ENCODE measurements around the gene RBM43.
"Not testable (repeated sequence)": the region's sequence is repeated elsewhere in the genome, so short reads cannot be mapped to it uniquely, and the experiment has no call there.

RBM43 gene

DNA sequence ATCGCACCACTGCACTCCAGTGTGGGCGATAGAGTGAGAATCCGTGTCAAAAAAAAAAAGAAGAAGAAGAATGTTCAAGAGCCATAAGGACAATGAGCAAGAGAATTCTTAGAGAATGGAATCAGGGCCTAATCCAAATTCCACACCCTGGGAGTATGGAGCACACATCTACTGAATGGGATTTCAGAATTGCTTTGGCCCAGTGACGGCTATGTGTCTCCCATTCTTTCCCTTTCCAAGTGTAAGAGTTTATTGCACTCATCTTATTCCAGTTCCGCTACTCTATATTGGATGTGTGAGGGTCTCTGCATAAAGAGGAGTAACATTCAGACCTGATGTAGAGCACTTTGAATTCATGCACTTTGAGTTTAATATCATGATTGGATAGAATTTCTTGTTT lies 5.9 kb upstream of the RBM43 start:
- no peak for DNase-seq

- peak in 1 of 2 experiments; percentile 74 for DNase-seq
Measured at GRCh38 chr2:151265991-151266390, 4.3 kb upstream of the RBM43 start.

- DNase-seq = peak in 1 of 2 experiments; percentile 16
Measured at GRCh38 chr2:151264157-151264825, 2.6 kb upstream of the RBM43 start.

DNA sequence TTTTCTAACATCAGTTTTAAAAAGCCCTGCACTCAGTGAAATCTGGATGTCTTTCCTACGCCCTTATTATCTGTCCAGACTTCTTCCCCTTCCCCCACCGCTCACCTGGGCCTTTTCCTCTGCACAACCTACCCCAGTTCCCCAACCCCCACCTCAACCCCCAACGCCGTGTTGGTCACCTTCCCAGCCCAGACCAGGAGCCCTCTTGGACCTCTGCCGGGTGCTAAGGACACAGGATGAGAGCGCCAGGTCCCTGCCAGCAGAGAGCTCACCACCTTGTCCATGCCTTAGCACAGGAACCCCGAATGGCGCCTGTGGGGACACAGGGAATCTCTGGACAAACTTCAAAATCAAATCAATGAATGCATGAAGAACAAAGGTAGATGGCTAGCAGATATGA lies 966 bp upstream of the RBM43 start:
- no peak for DNase-seq

GRCh38 chr2:151261977-151262291 lies 271 bp upstream of the RBM43 start:
- no peak for DNase-seq

- DNase-seq = no peak
Measured at GRCh38 chr2:151260573-151261230, 961 bp downstream of the RBM43 start.

GRCh38 chr2:151258121-151258520 lies 3.5 kb downstream of the RBM43 start:
- no peak for DNase-seq

- DNase-seq = no peak
Measured at GRCh38 chr2:151252646-151253045, 9.0 kb downstream of the RBM43 start.

- DNase-seq = no peak
Measured at GRCh38 chr2:151251012-151251411, 10.7 kb downstream of the RBM43 start.

DNA sequence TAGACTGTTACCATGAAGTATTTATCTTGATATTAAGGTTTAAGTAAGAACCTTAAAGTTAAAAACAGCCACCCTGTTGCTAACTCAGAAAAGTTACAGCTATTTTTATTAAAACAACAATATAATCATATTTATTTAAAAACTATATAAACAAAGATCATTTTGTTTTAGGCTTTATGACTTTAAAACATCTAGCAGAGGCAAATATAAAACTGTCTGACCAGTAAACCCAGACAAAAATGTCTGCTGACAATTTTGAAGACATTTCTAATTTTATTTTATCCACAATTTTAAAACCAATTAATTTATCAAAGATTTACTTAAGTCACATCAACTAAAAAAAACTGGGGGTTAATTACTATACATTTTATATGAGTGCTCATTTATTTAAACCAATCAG lies 14.2 kb downstream of the RBM43 start:
- no peak for DNase-seq

- no peak for DNase-seq
Measured at GRCh38 chr2:151246152-151246551, 15.5 kb downstream of the RBM43 start.

GRCh38 chr2:151243468-151243867 lies 18.2 kb downstream of the RBM43 start:
- no peak for DNase-seq

- DNase-seq = no peak
Measured at GRCh38 chr2:151241224-151241623, 20.4 kb downstream of the RBM43 start.

GRCh38 chr2:151240433-151240832 lies 21.2 kb downstream of the RBM43 start:
- DNase-seq = no peak

- DNase-seq = no peak
Measured at GRCh38 chr2:151239624-151240023, 22.0 kb downstream of the RBM43 start.

- DNase-seq = peak; percentile 1 to 69
Measured at GRCh38 chr2:151238527-151239487, 22.9 kb downstream of the RBM43 start.

GRCh38 chr2:151237422-151238025 lies 24.1 kb downstream of the RBM43 start:
- no peak for DNase-seq

DNA sequence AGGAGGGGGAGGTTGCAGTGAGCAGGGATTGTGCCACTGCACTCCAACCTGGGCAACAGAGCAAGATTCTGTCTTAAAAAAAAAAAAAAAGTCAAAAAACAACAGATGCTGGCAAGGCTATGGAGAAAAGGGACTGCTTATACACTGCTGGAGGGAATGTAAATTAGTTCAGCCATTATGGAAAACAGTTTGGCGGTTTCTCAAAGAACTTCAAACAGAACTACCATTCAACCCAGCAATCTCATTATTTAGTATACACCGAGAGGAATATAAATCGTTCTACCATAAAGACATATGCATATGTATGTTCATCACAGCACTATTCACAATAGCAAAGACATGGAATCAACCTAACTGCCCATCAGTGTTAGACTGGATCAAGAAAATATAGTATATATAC lies 27.9 kb downstream of the RBM43 start:
- DNase-seq = not testable (repeated sequence)

DNA sequence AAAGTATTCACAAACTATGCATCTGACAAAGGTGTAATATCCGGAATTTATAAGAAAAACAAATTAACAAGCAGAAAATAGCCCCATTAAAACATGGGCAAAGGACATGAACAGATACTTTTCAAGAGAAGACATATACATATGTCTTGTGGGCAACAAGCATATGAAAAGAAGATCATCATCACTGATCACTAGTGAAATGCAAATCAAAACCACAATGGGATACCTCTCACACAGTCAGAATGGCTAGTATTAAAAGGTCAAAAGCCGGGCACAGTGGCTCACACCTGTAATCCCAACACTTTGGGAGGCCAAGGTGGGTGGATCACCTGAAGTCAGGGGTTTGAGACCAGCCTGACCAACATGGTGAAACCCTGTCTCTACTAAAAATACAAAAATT lies 28.4 kb downstream of the RBM43 start:
- DNase-seq = not testable (repeated sequence)

DNA sequence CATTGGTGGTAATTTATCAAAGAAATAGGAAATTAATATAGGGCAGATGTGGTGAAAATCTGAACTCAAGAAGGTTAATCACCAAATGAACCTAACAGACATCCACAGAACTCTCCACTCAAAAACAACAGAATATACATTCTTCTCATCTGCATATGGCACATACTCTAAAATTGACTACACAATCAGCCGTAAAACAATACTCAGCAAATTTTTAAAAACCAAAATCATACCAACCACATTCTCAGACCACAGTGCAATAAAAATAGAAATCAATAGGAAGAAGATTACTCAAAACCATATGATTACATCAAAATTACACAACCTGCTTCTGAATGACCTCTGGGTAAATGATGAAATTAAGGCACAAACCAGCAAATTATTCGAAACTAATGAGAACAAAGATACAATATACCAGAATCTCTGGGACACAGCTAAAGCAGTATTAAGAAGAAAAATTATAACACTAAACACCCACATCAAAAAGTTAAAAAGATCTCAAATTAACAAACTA lies 31.0 kb downstream of the RBM43 start:
- no peak for DNase-seq

GRCh38 chr2:151228847-151229512 lies 32.7 kb downstream of the RBM43 start:
- DNase-seq = no peak

DNA sequence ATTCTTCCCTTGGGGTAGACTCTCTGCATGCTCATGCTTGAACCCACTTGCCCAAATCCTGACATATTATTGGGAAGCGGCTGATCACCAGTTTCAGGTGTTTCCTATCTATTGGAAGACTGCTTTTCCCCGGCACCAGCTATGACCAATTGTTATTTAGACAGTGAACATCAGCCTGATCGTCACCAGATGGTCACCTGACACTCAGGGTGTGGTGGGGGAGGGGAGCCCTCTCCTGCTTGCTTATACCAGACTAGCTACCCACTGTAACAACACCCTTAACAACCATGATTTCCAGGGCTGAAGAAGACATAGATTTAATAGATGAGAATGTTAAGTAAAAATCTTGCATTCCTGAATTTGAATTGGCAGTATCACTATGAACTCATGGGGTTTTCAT lies 44.3 kb downstream of the RBM43 start:
- DNase-seq = no peak

DNA sequence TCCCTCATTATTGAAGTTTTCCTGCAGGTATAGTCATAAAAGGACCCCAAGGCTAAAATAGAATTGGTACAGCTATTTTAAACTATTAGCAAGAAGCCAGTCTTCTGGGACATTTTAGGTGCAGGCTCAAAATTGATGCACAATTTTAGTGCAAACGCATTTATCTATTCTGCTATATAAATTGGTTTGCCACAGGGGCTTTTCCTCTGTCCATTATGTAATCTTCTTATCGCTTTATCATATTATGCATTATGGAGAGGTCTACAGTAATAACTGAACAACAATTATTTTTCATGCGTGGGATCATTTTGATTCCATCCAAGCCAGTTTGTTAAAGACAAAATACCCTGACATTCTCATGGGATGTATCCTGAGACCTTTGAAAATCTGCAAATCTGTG lies 54.6 kb downstream of the RBM43 start:
- no peak for DNase-seq
